ENCODE data around the gene GBP5.
"Not testable (repeated sequence)": the region's sequence is repeated elsewhere in the genome, so short reads cannot be mapped to it uniquely, and the experiment has no call there.

The GBP5 gene, protein sequence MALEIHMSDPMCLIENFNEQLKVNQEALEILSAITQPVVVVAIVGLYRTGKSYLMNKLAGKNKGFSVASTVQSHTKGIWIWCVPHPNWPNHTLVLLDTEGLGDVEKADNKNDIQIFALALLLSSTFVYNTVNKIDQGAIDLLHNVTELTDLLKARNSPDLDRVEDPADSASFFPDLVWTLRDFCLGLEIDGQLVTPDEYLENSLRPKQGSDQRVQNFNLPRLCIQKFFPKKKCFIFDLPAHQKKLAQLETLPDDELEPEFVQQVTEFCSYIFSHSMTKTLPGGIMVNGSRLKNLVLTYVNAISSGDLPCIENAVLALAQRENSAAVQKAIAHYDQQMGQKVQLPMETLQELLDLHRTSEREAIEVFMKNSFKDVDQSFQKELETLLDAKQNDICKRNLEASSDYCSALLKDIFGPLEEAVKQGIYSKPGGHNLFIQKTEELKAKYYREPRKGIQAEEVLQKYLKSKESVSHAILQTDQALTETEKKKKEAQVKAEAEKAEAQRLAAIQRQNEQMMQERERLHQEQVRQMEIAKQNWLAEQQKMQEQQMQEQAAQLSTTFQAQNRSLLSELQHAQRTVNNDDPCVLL

DNA sequence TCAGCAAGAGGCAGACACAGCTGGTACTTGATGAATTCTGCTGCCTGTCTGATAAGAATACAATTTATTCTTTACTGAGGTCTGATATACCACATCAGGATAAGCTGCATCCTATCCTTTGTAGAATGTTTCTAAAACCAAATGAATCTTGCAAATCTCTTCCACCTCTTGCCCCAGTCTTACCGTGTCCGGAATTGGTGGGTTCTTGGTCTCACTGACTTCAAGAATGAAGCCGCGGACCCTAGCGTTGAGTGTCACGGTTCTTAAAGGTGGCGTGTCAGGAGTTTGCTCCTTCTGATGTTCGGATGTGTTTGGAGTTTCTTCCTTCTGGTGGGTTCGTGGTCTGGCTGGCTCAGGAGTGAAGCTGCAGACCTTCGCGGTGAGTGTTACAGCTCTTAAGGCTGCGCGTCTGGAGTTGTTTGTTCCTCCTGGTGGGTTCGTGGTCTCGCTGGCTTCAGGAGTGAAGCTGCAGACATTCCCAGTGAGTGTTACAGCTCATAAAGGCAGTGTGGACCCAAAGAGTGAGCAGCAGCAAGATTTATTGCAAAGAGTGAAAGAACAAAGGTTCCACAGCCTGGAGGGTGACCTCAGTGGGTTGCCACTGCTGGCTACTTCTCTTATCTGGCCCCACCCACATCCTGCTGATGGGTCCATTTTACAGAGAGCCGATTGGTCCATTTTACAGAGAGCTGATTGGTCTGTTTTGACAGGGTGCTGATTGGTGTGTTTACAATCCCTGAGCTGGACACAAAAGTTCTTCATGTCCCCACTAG is at the start of gene GBP5:
TSS of gene GBP5 (minus strand) at position 592 of the 773 bp plus-strand sequence. CDS start 3,305 bp downstream, outside the sequence.
- peak; percentile 85 to 90 for DNase-seq

DNA sequence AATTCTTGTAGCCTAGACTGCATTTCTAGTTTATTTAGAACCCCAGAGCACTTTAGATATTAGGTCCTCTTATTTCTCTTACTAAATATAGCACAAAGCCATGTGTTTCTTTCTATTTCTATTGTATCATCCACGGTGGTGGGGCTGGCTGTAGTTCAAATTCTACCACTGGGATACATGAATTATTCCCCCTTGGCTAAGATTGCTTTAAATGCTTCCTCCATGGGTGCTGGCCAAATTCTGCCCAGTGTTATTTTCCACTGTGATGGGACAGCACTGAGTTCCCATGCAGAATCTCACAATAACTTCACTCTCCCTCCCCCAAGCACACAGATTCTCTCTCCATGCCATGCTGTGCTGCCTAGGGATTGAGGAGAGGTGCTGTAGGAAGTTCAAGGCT is 49.7 kb upstream of the GBP5 start:
- no peak for DNase-seq

DNA sequence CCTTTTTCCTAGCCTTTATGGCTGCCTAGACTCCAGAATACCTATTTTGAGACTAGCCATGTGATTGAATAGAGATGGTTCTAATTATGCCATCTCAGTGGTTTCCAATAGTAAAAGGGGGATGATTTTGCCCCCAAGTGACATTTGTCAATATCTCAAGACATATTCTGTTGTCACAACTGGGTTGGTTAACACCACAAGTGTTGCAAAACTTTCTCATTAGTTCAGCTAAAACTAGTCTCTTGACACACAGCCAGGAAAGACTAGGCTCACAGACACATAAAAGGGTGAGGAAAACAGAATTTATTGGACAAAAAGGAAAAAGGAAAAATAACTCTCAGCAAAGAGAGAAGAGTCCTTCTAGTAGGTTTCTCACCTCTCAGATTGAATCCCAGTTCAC is 39.9 kb upstream of the GBP5 start:
- no peak for DNase-seq

DNA sequence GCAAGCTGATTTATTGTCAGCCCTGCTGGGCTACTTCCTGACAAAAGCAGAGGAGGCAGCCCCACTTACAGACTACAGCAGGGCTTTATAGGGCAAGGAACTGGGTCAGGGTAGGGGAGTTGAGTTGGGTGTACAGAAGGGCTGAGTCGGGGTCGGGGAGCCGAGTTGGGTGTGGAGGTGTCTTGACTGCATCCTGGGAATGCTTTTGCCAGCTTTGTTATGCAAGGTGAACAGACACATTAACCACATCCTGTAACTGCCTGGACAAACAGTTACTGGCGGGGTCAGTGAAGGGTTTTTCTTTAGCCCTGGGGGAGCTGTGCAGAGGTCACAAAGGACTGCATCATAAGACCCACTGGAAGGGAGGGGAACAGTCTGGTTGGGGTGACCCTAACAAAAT is 39.1 kb upstream of the GBP5 start:
- DNase-seq, result peak in 1 of 2 donors; percentile 31

DNA sequence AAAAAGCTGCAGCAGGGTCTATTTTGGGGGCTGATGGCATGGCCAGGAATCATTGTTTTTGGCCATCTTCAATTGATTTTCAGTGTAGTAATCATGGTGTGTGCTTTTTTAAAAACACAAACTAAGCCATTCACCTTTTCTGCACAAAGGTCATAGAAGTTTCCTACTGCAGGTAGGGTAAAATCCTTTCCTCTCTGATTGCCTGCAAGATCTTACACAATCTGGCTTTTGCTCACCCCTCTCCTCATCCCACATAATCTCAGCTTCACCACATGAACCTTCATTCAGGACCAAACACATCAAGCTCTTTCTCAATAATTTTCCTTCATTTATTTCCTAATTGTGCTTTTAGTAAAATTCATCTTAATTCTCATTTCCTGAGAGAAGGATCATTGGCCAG is 38.3 kb upstream of the GBP5 start:
- no peak for DNase-seq

DNA sequence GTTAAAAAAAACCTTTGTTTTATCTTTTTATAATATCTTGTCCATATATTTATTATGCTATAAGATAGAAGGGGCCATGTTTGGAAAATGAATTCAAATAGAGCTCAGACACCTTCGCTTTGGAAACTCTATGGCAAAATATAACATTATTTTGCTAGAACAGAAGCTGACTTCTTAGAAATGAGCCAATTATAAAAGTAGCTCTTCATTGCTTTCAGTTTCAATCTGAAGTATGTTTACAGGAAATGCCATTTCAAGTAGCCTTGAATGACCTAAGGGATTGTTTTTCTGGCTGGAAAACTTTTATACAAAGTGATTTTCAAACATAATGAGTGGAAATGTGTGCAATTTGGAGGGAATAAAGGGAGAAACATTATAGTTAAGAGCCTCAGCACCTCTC is 37.8 kb upstream of the GBP5 start:
- peak in 1 of 2 donors; percentile 60 for DNase-seq

DNA sequence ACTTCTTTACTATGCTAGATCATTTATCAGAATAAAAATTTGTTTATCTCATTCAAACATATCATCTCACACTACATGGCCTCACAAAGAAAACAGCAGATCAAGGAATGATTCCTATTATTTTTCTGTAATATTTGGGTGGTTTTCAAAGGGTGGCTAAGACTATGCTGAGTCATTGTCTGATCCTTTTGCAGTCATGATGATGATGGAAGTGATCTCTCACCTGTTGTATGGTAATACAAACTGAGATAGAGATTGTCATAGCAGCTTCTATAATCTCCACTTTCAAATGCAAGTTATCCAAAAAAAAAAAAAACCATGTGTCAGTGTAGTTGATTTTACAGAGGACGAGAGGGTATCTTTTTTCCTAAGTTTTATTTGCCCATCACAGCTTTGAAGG is 37.2 kb upstream of the GBP5 start:
- no peak for DNase-seq

DNA sequence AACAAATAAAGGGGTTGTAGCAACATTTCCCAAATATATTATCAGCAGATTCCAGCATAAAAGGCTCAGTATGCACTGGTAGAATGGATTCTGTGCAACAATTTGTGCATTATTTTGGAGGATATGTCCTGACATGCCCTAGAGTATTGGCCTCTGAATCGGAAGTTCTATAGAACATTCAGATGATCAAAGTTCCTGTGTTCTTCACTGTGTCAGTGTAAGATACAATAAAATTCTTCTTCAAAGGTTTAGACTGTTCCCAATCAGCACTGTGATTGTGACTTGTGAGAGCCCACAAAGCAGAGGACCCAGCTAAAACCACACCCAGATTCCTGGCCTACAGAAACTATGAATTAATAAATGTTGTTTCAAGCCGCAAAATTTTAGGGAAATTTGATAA is 33.6 kb upstream of the GBP5 start:
- no peak for DNase-seq

DNA sequence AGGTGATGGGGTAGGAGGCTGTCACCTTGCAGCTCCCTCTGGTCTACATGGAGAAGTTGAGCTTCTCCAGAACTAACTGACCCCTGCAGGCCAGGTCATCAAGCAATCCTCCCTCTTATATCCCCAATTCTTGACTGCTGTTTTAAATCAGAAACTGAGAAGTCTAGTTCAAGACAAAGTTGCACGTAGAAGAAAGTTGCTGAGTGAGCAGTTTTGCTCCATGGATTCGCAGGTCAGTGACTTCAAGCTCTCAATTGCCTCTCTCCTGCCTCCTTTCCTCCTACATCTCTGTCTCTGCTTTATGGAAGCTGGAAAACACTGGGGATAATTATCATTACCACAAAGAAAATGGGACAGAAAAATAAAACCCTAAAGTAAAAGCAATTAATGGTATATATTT is 32.8 kb upstream of the GBP5 start:
- no peak for DNase-seq

DNA sequence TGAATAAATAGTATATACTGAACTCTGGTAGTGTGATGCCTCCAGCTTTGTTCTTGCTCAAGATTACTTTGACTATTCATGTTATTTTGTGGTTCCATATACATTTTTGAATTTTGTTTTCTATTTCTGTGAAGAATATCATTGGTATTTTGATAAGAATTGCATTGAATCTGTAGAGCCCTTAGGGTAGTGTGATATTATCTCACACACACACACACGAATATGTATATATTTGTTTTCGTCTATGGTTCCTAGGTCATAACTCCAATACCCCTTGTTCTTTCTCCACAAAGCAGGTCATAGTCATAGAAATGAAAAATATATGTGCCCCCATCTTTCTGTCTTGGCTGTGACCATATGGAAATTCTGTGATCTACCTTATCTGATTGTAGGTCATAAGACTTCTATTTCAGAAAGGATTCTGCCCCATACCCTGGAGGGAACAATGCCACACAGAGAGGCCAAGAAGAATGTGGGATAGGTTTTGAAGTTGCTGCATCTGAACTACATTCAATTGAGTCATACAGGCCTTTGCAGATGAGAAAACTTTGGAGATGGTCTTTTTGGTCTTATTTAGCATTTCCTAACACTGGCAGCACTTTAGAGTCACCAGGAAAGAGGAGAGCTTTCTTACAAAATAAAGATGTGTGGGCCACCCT is 32.0 kb upstream of the GBP5 start:
- no peak for DNase-seq

DNA sequence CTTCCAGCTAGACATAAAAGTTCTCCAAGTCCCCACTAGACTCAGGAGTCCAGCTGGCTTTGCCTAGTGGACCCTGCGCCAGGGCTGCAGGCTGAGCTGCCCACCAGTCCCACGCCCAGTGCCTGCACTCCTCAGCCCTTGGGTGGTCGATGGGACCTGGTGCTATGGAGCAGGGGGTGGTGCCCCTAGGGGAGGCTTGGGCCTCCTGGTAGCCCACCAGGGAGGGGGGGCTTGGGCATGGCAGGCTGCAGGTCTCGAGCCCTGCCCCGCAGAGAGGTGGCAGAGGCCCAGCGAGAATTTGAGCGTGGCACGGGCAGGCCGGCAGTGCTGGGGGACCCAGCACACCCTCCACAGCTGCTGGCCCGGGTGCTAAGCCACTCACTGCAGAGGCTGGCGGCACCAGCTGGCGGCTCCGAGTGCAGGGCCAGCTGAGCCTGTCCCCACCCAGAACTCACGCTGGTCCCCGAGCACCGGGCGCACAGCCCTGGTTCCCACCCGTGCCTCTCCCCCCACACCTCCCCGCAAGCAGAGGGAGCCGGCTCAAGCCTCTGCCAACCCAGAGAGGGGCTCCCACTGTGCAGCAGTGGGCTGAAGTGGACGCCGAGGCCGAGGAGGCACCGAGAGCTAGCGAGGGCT is 30.2 kb upstream of the GBP5 start:
- no peak for DNase-seq

DNA sequence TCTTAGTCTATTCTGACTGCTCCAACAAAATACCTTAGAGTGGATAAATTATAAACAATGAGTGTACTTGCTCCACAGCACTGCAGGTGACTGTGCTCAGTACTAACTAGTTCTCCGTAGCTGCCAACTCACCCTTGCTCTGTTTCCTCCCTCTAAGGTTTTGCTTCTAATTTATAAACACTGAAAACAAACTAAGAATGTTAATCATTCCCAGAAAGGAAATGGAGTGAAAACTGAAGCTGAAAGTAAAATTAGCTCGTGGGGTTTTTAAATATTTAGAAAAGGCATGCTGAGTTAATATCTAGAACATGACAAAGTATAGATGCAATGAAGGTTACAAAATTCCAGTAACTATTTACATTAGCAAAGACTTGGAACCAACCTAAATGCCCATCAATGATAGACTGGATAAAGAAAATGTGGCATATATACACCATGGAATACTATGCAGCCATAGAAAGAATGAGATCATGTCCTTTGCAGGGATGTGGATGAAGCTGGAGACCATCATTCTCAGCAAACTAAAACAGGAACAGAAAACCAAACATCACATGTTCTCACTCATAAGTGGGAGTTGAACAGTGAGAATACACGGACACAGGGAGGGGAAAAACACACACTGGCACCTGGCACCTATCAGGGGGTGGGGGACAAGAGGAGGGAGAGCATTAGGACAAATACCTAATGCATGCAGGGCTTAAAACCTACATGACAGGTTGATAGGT is 27.2 kb upstream of the GBP5 start:
- not testable (repeated sequence) for DNase-seq

DNA sequence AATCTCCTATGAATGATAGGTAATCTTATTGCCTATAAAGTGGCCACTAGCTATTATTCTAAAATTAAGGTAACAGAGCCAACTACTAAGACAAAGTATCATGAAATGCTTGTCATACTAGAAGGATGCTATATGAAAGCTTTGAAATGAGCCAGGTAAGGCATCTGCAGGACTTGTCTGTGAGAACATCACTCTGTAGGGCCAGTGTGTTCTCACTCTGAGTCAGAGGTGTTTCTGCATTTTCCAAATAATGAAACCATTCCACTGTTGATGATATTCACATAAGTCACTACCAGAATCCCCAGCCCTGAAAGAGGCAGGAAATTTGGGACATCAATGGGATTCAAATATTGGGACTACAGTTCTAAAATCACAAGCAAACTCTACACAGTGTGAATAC is 25.8 kb upstream of the GBP5 start:
- no peak for DNase-seq

DNA sequence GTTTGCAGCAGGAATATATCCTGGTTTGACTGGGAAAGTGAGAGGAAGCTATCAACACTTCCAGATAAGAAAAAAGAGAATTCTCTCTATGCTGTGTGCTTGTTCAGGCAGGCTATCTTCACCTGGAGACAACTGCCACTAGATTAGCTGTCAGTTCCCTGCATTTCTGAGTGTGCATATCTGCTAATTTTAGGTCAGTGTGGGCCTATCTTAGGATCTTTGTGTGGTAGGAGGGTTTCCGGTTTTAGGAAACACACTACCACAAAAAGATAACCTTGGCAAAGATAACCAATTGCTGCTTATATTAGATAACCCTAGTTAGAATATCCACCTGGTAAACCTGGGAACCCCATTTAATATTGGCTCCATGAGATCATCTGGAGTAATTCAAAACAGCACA is 22.5 kb upstream of the GBP5 start:
- DNase-seq, result peak in 1 of 2 donors; percentile 61

DNA sequence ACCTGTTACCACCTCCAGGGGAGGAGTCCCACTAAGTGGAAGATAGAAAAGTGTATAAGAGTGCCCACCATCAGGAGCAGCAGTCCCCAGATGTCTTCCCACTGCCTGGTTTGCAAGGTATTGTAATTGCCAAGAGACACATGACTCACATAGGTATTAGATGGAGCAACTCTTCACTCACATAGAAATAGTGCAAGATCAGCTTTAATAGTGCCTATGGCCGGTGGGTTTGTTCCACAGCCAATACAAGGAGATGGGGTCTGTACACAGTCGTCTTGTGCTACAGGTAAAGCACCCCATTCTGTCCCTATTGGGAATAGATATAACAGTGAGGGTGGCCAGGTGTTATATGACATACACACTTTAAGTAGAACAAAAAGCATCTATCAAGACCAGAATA is 18.6 kb upstream of the GBP5 start:
- no peak for DNase-seq

DNA sequence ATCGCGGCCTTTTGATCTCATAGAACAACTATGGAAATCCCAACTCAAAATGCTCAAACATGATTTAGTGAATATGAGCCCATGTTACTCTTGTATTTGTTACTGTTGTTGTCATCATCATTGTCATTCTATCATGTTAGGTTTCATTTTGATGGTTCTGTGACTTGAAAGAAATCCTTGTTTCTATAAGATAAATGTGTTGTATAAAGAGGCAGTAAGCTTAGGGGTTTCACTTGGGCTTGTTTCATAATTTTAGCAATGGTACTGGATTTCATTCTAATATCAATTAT is 15.3 kb upstream of the GBP5 start:
- no peak for DNase-seq

DNA sequence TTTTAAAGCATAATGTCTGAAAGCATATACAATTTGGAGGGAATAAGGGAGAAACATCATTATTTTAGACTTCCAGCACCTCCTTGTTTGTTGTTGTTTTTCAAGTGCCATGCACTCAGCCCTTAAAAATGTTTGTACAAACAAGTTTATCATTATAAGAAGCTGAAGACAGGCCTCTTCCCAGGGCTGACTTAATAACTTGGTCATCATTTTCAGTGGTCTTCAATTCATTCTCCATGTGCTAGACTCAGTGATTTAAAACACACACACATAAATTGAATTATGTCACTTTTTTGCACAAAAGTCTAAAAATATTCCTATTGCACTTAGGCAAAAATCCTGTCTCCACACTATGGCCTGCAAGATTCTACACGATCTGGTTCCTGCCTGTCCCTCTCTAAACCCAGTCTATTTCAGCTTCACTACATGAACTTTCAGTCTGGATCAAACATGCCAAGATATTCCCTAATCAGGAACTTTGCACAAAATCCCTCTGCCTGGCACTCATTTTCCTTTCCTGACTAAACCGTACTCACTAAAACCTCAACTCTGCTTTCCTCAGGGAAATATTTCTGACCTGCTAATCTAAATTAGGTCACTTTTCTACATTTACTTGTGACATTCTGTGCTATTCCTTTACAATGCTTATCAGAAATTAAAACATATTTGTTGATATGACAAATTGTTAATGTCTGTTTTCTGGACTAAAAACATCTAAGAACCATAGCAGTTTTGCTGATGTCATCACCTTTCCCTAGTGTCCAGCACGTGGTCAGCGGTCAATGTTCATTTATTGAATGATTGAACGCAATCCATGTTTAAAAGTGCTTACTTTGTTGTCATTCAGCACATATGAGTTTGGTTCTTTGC is 14.8 kb upstream of the GBP5 start:
- no peak for DNase-seq

DNA sequence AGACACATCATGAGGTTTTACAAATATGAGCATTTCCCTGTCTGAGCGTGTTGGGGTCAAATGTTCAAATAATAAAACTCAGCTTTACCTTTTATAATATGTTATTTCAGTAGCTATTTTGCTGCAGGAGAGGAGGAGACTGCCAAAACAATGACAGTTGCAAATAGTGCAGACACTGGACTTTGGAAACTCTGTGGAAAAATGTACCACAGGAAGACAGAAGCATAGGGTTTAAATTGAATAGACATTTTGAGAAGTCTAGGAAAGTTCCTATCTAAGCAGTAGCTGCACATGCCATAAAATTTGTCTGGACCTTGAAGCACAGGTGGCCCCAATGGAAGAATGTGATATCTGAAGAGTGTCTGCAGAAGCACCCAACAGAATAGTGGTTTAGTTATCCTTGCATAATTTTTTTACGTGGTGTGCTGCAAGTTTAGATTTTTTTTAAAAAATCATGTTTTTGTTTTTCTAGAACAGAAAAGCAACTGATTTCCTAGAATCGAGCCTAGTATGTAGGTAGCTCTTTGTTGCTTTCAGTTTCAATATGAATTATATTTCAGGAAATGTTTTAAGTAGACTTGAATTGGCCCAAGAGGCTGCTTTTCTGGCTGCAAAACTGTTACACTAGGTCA is 14.0 kb upstream of the GBP5 start:
- DNase-seq, result peak in 1 of 2 donors; percentile 75

DNA sequence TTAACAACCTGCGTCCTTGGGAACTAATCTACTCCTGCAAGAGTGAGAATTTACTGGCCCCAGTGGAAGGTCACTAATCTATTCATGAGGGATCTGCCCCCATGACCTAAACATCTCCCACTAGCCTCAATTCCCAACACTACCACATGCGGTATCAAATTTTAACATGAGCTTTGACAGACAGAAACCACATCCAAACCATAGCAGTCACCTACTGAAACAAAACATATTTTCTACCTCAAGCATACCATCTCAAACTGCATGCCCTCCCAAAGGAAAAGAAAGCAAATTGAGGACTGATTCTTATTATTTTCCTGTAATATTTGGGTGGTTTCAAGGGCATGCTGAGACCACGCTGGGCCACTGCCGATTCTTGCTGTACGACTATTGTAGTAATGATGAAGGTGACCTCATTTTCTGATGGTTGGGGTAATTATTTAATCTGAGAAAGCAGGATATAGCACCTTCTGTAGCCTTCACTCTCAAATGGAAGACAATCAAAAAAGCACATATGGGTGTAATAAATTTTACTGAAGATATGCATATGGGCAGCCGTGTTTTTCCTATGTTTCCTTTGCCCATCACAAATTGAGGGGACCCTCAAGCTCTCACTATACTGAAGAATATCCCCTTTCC is 13.2 kb upstream of the GBP5 start:
- DNase-seq, result peak in 1 of 2 donors; percentile 50

DNA sequence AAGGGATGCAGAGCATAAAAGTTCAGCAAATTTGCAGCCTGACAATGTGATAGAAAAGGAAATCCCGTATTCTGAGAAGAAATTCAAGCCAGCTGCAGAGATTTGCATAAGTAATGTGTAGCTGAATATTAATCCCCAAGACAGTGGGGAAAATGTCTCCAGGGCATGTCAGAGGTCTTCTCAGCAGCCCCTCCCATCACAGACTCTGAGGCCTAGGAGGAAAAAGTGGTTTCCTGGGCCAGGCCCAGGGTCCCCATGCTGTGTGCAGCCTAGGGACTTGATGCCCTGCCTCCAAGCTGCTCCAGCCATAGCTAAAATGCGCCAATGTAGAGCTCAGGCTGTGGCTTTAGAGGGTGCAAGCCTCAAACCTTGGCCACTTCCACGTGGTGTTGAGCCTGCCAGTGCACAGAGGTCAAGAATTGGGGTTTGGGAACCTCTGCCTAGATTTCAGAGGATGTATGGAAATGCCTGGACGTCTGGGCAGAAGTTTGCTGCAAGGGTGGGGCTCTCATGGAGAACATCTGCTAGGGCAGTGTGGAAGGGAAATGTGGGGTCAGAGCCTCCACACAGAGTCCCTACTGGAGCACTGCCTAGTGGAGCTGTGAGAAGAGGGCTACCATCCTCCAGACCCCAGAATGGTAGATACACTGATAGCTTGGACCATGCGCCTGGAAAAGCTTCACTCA is 11.6 kb upstream of the GBP5 start:
- not testable (repeated sequence) for DNase-seq

Data from CD4-positive, alpha-beta T cell treated with Interleukin-4 for 1 hour (primary cell).